HG03097 (cell line): ENCODE data around the gene ACSF3.

Source experiments
- ATAC-seq: cut with Tn5 transposase; IDR thresholded peaks from one replicate; pipeline ENCODE4 v1.9.1; 2021; ENCODE audit not compliant: unreplicated experiment, low FRiP score

Gene ACSF3

GRCh38 chr16:89140981-89141883 lies 47.6 kb downstream of the ACSF3 start:
- ATAC-seq: no peak

DNA sequence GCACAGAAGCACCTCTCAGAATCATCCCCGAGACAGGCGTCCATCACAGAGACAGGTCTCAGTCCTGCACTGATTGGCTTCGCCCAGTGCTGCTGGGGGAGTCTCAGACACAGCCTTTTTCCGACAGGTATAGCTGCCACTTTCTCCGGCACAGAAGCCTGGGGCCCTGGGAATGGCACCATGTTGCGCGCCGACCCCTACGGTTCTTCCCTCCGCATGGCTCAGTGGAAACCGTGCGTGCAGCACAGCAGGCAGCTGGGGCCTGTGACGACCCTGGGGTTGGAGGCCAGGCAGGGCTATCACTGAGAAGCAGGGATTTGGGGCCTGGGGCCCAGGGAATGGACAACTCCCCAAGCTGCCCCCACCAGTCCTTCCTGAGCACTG lies 48.2 kb downstream of the ACSF3 start:
- no peak for ATAC-seq

GRCh38 chr16:89142474-89143195 lies 49.0 kb downstream of the ACSF3 start:
- no peak for ATAC-seq

- ATAC-seq: no peak
These were observed 49.6 kb downstream of the ACSF3 start for GRCh38 chr16:89143201-89143741.

DNA sequence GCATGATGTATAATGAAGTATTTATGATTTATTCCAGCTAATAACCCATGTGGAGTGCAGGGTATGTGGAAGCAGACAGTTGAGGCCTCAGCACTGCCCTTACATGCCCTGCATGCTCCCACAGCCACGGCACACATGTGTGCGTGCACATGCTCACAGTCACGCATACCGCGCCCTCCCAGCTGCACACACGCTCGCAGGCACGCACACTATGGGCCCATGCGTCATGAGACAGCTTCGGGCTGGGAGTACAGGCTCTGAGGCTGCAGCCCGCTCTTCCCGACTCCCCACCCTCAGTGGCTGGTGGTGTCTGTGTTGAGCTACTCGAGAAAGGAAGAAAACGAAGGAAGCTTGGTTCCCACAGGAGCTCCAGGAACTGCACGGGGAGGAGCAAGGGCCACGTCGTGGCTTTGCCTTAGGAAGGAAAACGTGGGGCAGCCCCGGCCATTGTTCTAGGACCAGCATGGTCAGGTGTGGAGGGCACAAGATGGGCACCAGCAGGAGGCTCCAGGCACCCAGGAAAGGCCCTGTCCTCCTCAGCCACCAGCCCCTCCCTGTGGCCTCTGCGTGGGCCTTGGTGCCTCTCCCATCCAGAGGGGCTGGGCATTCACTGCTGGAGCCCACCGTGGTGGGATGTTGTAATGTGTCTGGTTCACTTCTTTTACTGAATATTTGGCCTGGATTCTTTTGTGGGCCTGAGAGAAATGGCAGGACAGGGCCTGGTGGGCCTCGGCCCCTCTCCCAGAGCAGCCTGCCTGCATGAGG lies 50.4 kb downstream of the ACSF3 start:
- ATAC-seq: no peak

DNA sequence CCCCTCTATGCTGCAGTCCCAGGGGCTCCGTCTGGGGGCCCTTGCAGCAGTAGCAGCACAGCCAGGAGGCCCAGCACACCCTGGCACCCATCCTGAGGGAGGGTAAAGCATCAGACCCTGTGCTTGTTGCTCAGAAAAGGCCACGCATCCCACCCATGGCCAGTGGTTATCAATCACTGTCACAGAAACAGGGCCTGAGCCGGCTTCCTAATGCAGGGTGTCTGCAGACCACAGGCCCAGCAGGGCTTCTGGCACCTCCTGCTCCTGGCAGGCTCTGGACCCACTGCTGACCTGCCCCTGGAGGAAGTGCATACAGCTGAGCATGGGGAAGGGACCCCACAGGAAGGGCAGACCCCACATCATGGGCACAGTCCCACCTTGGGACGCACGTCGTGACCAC lies 51.0 kb downstream of the ACSF3 start:
- ATAC-seq: no peak

GRCh38 chr16:89145406-89146161 lies 51.9 kb downstream of the ACSF3 start:
- ATAC-seq: no peak

DNA sequence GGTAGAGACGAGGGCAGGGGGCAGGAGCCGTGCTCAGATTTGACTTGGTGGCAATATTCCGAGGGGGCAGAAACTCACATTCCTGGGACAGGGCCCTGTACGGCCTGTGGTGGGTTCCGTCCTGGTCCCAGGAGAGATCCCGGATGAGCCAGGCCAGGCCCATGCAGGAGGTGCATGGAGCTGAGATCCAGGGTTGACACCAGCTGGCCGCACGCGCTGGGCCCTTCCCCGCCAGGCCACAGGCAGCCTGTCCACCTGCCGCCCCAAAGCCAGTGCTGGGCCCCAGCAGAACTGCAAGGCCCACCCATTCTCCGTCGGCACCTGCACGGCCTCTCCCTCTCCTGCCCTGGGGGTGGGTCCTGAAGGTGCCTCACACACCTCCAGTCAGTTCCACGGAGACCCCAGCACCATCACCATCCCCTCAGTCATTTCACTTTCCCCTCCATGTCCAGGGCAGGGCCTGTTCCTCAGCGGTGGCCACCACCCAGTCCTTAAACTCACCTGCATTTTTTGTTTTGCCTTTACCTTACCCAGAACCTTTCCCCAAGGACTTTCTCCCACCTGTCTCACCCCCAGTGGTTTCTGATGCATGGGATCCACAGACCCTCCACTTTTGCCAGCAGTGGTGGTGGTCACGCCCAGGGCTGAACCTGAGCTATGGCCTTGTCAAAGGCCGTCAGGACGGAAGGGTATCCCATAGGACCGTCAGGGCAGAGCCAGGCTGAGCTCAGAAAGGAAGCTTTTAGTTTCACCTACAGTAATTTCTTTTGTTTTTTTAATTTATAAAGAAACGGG lies 52.8 kb downstream of the ACSF3 start:
- no peak for ATAC-seq

- ATAC-seq: no peak
These were observed 53.6 kb downstream of the ACSF3 start for GRCh38 chr16:89147085-89147817.

GRCh38 chr16:89149386-89149785 lies 55.7 kb downstream of the ACSF3 start:
- ATAC-seq: no peak

DNA sequence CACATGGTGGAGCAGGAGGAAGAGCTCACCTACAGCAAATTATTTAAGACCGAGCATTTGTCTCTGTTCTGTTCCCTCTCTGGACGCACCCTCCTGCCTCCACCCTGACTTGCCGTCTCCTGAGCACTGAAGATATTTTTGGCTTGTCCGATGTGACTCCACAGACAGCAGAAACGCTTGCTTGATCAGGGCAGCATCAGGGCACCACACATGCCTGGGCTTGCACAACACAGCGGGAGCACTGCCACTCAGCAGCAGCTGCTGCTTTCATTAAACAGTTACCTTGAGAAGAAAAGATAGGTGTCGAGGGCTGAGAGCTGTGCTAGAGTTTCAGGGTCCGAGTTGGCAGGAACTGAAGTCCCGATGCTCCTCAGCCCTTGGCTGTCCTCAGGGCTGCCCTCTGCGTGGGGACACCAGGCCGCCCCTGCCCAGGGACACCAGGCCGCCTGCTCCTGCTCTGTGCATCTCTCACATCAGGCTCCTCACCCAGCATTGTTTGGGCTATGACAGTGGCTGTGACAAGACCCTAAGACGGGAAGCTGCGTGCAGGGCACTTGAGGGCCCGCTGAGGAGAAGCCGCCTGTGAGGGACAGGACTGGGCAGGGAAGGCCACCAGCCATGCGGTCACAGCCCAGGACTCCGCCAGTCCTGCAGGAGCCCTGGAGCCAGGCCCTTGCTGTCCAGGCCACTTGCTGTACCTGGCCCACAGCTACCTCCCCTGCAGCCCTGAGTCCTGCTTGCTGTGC lies 56.6 kb downstream of the ACSF3 start:
- no peak for ATAC-seq

- ATAC-seq: no peak
These were observed 57.3 kb downstream of the ACSF3 start for GRCh38 chr16:89150981-89151380.

DNA sequence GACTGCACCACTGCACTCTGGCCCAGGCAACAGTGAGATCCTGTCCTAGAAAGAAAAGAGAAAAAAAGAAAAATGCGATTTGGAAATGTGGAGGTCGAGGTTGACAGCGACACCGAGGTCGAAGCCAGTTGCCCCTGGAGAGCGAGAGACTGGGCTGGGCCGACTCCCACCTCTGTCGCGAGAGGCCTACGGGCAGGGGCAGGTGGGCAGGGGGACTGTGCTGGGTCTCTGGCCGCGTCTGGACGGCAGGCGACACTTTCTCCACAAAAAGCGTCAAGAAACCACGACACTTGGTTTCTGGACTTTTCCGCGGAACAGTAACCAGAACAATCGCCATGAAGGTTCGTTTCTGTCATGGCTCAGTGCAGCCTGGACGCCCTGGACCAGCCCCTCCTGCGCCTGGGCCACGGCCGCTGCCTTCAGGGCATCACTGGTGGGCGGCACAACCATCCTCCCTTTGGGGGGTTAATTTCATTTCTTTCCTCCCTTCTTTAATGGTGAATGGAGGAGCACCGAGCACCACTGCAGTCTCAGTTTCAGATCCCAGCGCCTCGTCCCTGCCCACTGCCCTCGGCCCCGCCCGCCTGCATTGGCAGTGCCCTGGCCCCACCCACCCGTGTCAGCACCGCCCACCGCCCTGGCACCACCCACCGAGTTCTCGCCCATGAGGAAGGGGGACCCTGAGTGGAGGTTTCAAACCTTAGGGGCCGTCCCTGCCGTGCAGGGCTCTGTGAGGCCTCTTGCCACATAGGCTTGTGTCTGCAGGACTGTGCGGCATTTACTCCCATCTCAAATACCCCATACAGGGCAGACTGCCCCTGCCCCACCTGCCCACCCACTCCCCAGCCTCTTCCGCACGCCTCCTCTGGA lies 59.4 kb downstream of the ACSF3 start:
- ATAC-seq: no peak

- no peak for ATAC-seq
These were observed 60.2 kb downstream of the ACSF3 start for GRCh38 chr16:89153848-89154271.

DNA sequence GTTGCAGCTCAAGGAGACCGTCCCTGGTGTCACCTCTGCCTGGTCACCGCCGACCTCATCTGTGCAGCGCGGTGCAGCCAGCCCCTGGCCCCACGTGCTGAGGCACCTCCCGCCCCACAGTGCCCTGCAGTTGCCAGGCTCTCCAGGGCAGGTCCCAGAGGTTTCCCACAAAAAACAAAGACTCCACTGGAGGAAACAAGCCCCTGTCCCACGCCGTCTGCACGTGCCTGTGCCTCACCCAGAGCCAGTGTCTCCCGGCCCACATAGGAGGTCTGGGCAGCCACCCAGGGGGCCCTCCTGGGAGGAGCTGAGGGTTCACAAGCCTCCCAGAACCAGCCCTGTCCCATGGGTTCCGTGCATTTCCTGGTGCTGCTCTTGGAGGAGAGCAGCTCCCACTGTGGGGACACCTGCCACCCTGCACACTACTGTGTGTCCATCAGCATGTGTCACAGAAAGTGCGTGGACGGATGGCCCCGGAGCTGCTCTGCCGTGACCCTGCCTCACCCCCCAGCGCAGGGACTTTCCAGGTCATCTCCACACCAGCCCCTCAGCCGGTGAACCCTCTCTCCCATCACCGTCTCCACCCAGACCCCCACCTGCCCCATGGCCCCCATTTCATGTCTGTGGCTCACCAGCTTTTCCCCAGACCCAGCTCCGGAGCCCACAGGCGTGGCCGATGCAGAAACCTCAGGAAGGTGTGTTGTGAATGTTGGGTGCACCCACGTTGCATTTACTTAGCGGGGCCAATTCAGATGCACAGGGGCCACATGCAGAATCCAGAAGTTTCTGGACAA lies 60.9 kb downstream of the ACSF3 start:
- ATAC-seq: no peak

DNA sequence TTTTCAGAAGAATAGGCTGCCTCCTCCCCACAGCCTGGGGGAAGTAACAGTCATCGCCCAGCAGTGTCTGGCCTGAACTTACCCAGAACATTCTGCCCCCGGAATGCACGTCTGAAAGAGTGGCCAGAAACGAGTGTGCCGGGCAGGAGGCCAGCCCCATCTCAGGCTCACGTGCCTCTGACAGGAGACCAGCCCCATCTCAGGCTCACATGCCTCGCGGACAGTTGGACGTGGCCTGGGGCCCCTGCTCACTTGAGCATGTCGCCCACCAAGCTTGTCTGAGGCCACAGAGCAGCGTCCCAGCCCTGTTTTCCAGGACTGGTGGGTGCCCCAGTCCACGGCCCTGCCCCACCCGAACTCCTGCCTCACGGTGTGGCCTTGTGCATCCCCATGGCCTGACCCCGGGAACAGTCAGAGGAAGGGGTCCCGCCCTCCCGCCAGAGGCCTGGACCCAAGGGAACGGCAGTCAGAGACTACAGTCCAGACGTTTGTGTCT lies 61.6 kb downstream of the ACSF3 start:
- ATAC-seq: no peak
